Loucy (cell line): ENCODE data around the gene ICAM4.
"Not testable (repeated sequence)": the region's sequence is repeated elsewhere in the genome, so short reads cannot be mapped to it uniquely, and the experiment has no call there.

Source experiments
- H2AFZ ChIP-seq: fragments of 200-600 bp; sonication (generic); 2 replicates; pipeline ENCODE4 v1.6.0; 2016; ENCODE audit warnings: antibody characterized with exemption, mild to moderate bottlenecking, low read length, moderate library complexity
- H3F3A ChIP-seq: fragments of 200-600 bp; 2 replicates; pipeline ENCODE4 v1.6.0; 2016; ENCODE audit warnings: antibody characterized with exemption, low read depth, mild to moderate bottlenecking
- H3K27me3 ChIP-seq: fragments of 200-600 bp; sonication (generic); 2 replicates; pipeline ENCODE4 v1.6.1; 2014; ENCODE audit warnings: low read length, mild to moderate bottlenecking; ENCODE audit not compliant: insufficient read depth, poor library complexity, severe bottlenecking
- H3K36me3 ChIP-seq: fragments of 200-600 bp; sonication (generic); 2 replicates; pipeline ENCODE4 v1.6.1; 2016; ENCODE audit warnings: low read length; ENCODE audit not compliant: insufficient read depth
- H3K4me1 ChIP-seq: fragments of 200-600 bp; sonication (generic); 2 replicates; pipeline ENCODE4 v1.5.1; 2014; ENCODE audit warnings: low read length, mild to moderate bottlenecking; ENCODE audit not compliant: insufficient read depth, poor library complexity, severe bottlenecking
- H3K4me2 ChIP-seq: fragments of 200-600 bp; sonication (generic); 2 replicates; pipeline ENCODE4 v1.6.0; 2014; ENCODE audit warnings: antibody characterized with exemption, low read length, low read depth, mild to moderate bottlenecking; ENCODE audit not compliant: poor library complexity, severe bottlenecking
- H3K4me3 ChIP-seq: fragments of 200-600 bp; sonication (generic); 2 replicates; pipeline ENCODE4 v1.5.1; 2014; ENCODE audit warnings: low read length, mild to moderate bottlenecking, mixed read lengths; ENCODE audit not compliant: poor library complexity, severe bottlenecking
- H3K79me2 ChIP-seq: fragments of 200-600 bp; sonication (generic); 2 replicates; pipeline ENCODE4 v1.6.1; 2014; ENCODE audit warnings: low read length; ENCODE audit not compliant: insufficient read depth
- H3K9ac ChIP-seq: fragments of 200-600 bp; sonication (generic); 2 replicates; pipeline ENCODE4 v1.6.0; 2014; ENCODE audit warnings: mild to moderate bottlenecking, low read depth, low read length, moderate library complexity; ENCODE audit not compliant: poor library complexity, severe bottlenecking
- H3K9me2 ChIP-seq: fragments of 200-600 bp; sonication (generic); replicated peaks from 2 replicates; pipeline ENCODE4 v1.6.1; 2016; ENCODE audit warnings: low read depth, low read length, mixed read lengths
- H3K9me3 ChIP-seq: fragments of 200-600 bp; sonication (generic); 2 replicates; pipeline ENCODE4 v1.6.1; 2014; ENCODE audit warnings: mild to moderate bottlenecking, antibody characterized with exemption, low read length, low read depth; ENCODE audit not compliant: insufficient read depth
- H4K20me1 ChIP-seq: fragments of 200-600 bp; sonication (generic); 2 replicates; pipeline ENCODE4 v1.6.0; 2014; ENCODE audit warnings: antibody characterized with exemption, low read length, mild to moderate bottlenecking; ENCODE audit not compliant: insufficient read depth, poor library complexity, severe bottlenecking
- EZH2phosphoT487 ChIP-seq: fragments of 200-600 bp; IDR thresholded peaks from 2 replicates; pipeline ENCODE4 v1.6.1; 2018; ENCODE audit warnings: antibody characterized with exemption, mild to moderate bottlenecking, moderate library complexity, borderline replicate concordance
- TF ChIP-seq, protein P1 (sequence below): fragments of 200-600 bp; sonication (generic); conservative IDR thresholded peaks from 2 replicates; pipeline ENCODE4 v1.5.1; 2014; ENCODE audit warnings: mild to moderate bottlenecking, antibody characterized with exemption, low read length

The ICAM4 gene, protein sequence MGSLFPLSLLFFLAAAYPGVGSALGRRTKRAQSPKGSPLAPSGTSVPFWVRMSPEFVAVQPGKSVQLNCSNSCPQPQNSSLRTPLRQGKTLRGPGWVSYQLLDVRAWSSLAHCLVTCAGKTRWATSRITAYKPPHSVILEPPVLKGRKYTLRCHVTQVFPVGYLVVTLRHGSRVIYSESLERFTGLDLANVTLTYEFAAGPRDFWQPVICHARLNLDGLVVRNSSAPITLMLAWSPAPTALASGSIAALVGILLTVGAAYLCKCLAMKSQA

DNA sequence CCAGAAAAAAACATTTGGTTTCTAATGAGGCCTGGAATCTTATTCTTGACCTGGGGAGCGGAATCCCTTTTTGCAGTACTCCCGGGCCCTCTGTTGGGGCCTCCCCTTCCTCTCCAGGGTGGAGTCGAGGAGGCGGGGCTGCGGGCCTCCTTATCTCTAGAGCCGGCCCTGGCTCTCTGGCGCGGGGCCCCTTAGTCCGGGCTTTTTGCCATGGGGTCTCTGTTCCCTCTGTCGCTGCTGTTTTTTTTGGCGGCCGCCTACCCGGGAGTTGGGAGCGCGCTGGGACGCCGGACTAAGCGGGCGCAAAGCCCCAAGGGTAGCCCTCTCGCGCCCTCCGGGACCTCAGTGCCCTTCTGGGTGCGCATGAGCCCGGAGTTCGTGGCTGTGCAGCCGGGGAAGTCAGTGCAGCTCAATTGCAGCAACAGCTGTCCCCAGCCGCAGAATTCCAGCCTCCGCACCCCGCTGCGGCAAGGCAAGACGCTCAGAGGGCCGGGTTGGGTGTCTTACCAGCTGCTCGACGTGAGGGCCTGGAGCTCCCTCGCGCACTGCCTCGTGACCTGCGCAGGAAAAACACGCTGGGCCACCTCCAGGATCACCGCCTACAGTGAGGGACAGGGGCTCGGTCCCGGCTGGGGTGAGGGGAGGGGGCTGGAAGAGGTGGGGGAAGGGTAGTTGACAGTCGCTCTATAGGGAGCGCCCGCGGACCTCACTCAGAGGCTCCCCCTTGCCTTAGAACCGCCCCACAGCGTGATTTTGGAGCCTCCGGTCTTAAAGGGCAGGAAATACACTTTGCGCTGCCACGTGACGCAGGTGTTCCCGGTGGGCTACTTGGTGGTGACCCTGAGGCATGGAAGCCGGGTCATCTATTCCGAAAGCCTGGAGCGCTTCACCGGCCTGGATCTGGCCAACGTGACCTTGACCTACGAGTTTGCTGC lies at the start of gene ICAM4:
TSS of gene ICAM4 (plus strand) at position 153 of the 935 bp plus-strand sequence. CDS start at position 211, 58 bp downstream.
- peaks cover 29% of the 10 kb centered on the region for H3K4me1 ChIP-seq
- H3K79me2 ChIP-seq, result no peaks in the 10 kb centered on the region
- H2AFZ ChIP-seq, result peak within 1 kb of the TSS; percentile 92
- TF ChIP-seq EZH2phosphoT487, result no peak
- TF ChIP-seq, protein P1, sequence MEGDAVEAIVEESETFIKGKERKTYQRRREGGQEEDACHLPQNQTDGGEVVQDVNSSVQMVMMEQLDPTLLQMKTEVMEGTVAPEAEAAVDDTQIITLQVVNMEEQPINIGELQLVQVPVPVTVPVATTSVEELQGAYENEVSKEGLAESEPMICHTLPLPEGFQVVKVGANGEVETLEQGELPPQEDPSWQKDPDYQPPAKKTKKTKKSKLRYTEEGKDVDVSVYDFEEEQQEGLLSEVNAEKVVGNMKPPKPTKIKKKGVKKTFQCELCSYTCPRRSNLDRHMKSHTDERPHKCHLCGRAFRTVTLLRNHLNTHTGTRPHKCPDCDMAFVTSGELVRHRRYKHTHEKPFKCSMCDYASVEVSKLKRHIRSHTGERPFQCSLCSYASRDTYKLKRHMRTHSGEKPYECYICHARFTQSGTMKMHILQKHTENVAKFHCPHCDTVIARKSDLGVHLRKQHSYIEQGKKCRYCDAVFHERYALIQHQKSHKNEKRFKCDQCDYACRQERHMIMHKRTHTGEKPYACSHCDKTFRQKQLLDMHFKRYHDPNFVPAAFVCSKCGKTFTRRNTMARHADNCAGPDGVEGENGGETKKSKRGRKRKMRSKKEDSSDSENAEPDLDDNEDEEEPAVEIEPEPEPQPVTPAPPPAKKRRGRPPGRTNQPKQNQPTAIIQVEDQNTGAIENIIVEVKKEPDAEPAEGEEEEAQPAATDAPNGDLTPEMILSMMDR, result no peak
- H3K4me2 ChIP-seq, result peak within 1 kb of the TSS; percentile 83
- no peaks in the 10 kb centered on the region for H3K9me2 ChIP-seq
- no peaks in the 10 kb centered on the region for H3K9me3 ChIP-seq
- H4K20me1 ChIP-seq, result no peaks in the 10 kb centered on the region
- H3K36me3 ChIP-seq, result peaks cover 17% of the 10 kb centered on the region; the same call in 1 of the 2 replicates
- H3K4me3 ChIP-seq, result peak within 1 kb of the TSS; percentile 71
- peak within 1 kb of the TSS; percentile 59 for H3K9ac ChIP-seq
- no peaks in the 10 kb centered on the region for H3K27me3 ChIP-seq
- H3F3A ChIP-seq, result no peaks in the 10 kb centered on the region

DNA sequence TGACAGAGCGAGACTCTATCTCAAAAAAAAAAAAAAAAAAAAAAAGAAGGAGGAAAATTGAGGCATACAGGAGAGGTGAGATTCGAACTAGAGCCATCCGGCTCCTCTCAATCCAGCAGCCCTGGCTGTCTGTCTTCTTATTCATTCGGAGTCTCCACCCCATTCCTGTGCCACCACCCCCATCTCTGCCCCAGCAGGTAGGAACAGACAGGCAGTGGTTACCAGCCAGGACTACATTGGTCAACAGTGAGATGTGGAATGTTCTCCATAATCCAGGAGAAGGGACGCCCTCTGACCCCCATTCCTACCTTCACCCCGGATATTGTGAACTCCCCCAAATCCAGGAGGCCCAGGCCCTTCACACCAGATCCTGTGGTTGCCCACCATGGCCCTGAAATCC lies 49.1 kb upstream of the ICAM4 start:
- Histone ChIP-seq H3K9ac (no peak overlapping the region), H3F3A (no peaks in the 10 kb centered on the region; the same call in 1 of the 2 replicates), H3K9me2 (no peaks in the 10 kb centered on the region), H3K36me3 (no peaks in the 10 kb centered on the region), H2AFZ (no peak overlapping the region), H3K79me2 (no peaks in the 10 kb centered on the region), H3K4me3 (no peak overlapping the region), H3K27me3 (no peaks in the 10 kb centered on the region), H4K20me1 (no peaks in the 10 kb centered on the region), H3K4me1 (peaks cover 14% of the 10 kb centered on the region), H3K4me2 (no peak overlapping the region), H3K9me3 (no peaks in the 10 kb centered on the region)
- TF ChIP-seq, protein P1, result no peak
- no peak for TF ChIP-seq EZH2phosphoT487

DNA sequence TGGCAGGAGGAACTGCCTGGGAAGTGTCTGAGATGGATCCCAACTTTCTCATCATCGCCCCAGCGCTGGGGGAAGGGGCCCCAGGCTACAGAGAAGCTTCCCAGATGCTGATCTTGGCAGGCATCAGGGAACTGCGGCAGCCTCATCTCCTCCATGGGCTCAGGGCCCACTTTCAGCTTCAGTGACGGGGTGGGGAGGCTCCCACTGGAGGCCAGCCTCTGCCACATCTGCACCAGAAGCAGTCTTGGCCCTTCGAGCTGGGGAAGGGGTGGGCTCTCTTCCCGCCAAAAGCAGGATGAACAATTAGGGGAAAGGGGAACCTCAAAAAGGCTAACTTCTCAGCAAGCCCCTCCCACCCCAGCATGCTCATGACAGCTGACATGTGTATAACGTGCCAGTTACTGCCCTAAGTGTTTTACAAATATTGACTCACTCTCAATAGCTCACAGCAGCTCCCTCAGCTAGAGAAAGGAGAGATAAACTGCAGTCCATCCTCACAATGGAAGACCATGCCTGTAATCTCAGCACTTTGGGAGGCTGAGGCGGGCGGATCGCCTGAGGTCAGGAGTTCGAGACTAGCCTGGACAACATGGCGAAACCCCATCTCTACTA lies 48.5 kb upstream of the ICAM4 start:
- Histone ChIP-seq H3K9me2 (no peaks in the 10 kb centered on the region), H3K36me3 (no peaks in the 10 kb centered on the region), H2AFZ (no peak overlapping the region), H3K4me1 (peaks cover 14% of the 10 kb centered on the region), H3K9me3 (no peaks in the 10 kb centered on the region), H3K4me2 (no peak overlapping the region), H3K27me3 (no peaks in the 10 kb centered on the region), H3K9ac (no peak overlapping the region), H3K4me3 (no peak overlapping the region), H4K20me1 (no peaks in the 10 kb centered on the region), H3K79me2 (no peaks in the 10 kb centered on the region), H3F3A (no peaks in the 10 kb centered on the region; the same call in 1 of the 2 replicates)
- TF ChIP-seq, protein P1, result no peak
- TF ChIP-seq EZH2phosphoT487, result no peak

DNA sequence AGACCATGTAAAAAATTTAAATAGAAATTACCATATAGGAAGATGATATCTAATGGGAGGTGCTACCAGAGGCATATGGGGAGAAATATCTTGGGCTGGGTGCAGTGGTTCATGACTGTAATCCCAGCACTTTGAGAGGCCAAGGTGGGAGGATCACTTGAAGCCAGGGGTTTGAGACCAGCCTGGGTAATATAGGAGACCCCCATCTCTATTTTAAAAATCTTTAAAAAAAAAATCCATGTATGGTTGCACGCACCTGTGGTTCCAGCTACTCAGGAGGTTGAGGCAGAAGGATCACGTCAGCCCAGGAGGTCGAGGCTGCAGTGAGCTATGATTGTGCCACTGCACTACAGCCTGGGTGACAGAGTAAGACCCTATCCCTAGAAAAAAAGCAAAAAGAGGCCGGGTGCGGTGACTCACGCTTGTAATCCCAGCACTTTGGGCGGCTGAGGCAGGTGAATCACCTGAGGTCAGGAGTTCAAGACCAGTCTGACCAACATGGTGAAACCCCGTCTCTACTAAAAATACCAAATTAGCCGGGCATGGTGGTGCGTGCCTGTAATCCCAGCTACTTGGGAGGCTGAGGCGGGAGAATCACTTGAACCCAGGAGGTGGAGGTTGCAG lies 44.8 kb upstream of the ICAM4 start:
- H3K4me2 ChIP-seq, H3K9ac ChIP-seq: not testable (repeated sequence)

More for the DNA sequence above, 44.8 kb upstream of the ICAM4 start:
- not testable (repeated sequence) for H3K9me2 ChIP-seq, H3F3A ChIP-seq, H4K20me1 ChIP-seq, H3K4me1 ChIP-seq, H3K4me3 ChIP-seq, H3K27me3 ChIP-seq, H3K36me3 ChIP-seq, H3K9me3 ChIP-seq, H2AFZ ChIP-seq, H3K79me2 ChIP-seq
